ENCODE data around the gene NHSL2.

The NHSL2 gene

DNA sequence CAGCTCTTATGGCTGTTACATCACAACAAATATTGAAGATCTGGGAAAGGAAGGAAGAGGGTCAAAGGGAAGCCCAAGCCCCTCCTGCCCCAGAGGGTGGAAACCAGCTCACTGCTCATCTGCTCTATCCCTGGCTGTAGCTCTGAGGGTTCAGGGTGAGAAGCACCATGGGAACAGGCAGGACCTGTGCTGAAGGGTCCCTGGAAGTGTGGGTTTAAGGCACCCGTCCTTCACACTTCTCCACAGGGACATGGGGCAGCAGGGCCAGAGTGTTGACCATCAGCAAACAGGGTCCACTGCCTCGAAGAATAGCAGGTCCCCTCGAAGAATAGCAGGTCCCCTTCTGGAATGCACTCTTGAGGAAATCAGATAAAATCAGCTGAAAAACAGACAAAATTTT lies 216.7 kb downstream of the NHSL2 start:
- no peak for DNase-seq

- DNase-seq: no peak
These were observed 217.7 kb downstream of the NHSL2 start for GRCh38 chrX:72128183-72128834.

GRCh38 chrX:72128881-72129280 lies 218.2 kb downstream of the NHSL2 start:
- no peak for DNase-seq

- DNase-seq: no peak
These were observed 219.0 kb downstream of the NHSL2 start for GRCh38 chrX:72129661-72130060.

DNA sequence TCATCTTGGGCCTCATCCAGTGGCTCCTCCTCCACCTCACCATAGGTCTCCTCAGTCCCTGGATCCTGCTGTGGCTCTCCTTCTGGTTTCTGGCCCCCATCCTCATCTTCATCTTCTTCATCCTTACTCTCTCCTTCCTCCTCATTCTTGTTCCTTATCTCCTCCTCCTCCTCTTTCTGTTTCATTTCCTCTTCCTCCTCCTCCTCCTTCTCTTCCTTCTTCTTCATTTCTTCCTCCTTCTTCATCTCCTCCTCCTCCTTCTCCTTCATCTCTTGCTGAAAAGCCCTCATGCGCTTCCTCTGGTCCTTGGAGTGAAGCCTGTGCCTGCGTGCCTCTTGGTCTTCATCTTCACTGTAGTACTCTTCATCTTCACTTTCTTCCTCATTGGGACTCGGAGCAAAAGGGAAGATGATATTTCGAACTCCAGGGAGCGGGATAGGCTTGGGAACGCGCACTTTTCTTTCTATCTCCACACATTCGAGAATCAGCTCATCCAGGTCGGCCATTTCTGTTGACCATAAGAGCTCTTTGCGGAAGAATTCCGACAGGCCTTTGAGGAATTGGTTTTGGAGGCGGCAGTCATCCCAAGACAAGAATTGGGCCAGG lies 219.6 kb downstream of the NHSL2 start:
- DNase-seq: no peak

- DNase-seq: peak in 3 of 56 donors; percentile 8 to 28 (median 9)
These were observed 220.2 kb downstream of the NHSL2 start for GRCh38 chrX:72130762-72131250.

DNA sequence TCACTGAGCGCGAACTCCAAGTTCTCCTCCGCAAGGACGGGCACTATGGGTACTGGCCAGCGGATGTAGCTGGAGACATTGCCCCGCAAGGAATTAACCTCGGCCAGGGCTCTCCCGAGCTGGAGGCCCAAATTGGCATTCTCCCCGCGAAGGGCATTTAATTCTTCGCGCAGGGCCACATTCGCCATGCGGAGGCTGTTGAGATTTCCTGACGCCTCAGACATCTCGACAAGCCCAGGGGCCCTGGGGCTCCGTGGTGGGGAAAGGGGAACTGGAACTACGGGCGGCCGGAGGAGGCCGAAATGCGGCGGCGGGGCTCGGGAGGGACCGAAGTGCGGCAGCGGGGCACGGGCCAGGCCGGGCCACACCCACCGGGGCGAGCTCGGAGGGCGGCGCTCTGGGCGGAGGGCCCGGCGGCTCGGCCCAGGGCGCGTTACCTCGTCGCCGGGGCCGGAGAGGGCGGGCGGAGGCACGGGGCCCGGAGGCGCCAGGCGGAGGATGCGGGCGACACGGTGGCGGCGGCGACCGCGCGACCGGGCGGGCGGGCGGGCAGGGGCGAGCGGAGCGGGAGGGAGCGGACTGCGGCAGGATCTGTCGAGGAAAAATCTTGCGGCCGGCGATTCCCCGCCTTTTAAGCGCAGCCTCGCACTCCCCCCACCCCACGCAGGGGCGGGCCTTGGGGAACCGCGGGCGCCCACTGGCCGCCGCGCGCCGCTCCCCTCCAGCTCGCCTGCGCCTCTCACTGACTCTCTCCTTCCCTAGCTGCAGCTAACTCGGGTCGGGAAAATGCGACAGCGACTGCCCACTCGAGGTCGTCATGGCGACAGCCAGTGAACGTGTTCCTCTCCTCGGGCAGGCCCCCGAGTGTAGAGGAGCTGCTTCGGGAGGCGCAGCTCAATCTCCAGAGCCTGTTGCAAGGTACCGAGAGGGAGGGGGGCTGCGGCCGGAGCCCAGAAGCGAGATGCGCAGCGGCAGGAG lies 221.0 kb downstream of the NHSL2 start, which contains the start of gene RTL5:
Gene RTL5 (minus strand): TSS at position 599 of the 978 bp plus-strand sequence.
- DNase-seq: peak; percentile 18 to 94 (median 77)

GRCh38 chrX:72132456-72132855 lies 221.8 kb downstream of the NHSL2 start:
- DNase-seq: no peak

DNA sequence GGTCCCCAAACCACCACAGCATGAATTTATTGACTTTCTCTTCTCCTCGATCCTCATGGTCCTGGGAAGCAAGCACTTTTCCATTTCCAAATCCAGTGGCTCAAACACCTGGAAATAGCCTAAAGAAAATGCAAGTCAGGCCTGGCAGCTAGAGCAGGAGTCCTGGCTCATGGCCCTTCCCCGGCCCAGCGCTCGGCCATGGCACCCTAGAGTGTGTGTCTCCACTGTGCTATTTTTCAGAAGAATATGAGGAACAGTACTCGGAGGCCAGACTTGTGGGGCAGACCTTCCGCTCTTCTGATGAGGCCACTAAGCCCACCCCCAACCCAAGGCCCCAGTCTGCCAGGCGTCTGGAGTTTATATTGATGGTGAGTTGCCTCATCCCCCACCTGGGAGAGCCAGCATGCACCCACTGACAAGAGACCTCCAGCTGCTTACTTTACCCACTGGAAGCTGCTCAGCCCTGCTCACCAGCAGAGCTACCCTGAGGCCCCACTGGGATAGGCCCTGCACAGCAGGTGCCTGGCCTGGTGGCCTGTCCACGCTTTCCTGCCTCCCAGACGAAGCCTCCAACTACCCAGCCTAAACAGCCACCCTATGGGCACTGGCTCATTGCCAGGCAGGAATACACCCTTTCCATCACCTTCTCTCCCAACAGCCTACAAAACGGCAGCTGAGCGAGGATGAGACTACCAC lies 223.4 kb downstream of the NHSL2 start:
- no peak for DNase-seq

DNA sequence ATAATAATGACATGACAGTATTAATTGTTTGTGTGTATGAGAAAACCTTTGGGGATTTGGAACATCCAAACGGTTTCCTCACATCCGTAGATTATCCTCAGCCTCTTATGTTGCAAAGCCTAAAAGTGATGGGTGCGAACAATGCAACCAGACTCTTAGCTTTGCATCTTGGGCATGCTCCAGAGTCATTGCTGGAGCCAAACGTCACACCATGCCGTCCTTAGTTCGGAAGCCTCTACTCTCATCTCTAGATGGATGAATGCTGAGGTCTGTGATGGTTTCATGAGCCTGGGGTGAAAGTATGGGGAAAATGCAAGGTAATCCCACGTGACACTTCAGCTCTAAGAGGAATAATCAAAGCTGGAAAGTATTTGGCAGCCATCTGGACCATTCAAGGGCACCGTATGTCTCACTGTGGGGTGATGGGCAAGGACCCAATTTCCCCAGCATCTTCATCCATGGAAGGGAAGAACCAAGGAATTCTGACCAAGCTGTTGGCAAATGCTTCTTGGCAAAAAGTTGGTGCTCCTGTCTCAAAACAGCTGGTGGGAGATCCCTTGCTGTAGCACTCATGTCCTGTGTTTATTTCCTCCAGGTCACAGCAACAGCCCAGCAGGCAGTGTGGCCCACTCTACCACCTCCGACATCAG lies 227.3 kb downstream of the NHSL2 start:
- no peak for DNase-seq

DNA sequence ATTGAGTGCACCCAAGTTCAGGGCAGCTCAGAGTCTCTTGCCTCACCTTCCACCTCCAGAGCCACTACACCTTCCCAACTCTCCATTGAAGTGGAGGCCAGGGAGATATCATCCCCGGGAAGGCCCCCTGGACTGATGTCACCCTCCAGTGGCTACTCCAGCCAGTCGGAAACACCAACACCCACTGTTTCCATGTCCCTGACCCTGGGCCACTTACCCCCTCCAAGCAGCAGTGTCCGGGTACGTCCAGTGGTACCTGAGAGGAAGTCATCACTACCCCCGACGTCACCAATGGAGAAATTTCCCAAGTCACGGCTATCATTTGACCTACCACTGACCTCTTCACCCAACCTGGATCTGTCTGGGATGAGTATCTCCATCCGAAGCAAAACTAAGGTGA lies 228.9 kb downstream of the NHSL2 start:
- no peak for DNase-seq

DNA sequence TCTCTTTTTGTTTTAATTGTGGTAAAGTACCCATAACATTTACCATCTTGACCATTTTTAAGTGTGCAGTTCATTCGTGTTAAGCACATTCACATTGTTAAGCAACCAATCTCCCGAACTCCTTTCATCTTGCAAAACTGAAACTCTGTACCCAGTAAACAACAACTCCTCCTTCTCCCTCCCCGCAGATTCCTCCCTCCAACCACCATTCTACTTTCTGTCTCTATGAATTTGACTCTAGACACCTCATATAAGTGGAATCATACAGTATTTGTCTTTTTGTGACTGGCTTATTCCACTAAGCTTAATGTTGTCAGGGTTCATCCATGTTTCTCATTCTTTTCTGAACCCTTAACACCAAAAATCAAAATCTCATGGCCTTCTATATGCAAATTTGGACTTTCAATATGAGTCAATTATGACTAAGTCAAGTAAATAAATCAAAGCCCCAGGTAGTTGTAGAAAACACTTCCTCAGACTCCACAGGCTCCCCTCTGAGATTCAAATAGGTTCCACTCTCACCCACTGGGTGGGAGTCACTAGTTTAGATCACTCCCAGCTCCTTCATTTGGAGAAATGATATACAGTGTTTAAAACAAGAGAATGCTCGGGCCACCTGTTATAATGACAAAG lies 230.8 kb downstream of the NHSL2 start:
- DNase-seq: no peak

DNA sequence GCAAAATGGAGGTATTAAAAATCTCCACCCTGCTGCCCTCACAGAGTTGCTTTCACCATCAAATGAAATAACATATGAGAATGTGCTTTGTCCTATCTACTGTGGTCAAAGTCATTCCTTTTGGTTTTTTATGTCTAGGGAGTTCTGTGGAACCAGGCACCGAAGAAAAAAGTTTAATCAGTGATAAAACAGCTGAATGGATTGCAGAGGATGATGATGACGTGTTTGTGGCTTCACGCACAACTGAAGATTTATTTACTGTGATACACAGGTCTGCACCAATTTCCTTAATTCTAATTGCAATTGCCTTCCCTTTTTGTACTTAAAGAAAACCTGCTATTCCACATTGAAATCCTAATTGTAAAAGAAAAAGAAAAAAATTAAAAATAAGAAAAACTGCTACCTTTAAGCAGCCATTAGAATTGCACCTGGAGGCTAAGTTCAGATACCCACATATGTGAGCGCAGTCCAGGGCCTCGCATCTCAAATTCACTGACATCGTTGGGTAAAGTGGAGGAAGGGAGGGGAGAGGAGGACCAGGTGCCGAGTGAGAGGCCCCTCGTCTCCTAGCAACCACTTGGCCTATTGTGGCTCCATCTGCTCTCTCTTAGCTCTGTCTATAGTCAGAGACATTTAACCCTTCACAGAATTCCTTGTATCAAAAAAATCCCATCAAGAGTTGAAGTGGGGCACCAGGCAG lies 231.6 kb downstream of the NHSL2 start:
- peak in 3 of 56 donors; percentile 1 to 28 (median 3) for DNase-seq

GRCh38 chrX:72142794-72143608 lies 232.4 kb downstream of the NHSL2 start:
- DNase-seq: no peak

- no peak for DNase-seq
These were observed 232.9 kb downstream of the NHSL2 start for GRCh38 chrX:72143609-72143907.

DNA sequence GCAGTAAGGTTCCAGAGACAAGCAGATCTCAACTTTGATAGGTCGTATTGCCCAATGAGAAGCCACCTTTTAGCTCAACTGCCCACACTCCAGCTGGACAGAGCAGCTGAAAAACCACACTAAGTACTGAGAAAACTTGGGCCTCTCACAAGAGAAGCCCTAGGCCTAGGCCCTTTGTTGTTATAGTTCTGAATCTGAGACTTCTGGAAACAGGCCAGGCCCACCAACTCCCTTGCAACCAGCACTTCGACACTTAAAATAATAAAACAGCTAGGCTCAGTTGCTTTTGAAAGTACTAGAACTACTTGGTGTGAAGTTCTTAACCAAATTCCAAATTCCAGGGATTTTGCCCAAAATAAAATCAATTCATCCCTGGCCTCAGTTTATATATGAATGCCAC lies 234.5 kb downstream of the NHSL2 start:
- no peak for DNase-seq

DNA sequence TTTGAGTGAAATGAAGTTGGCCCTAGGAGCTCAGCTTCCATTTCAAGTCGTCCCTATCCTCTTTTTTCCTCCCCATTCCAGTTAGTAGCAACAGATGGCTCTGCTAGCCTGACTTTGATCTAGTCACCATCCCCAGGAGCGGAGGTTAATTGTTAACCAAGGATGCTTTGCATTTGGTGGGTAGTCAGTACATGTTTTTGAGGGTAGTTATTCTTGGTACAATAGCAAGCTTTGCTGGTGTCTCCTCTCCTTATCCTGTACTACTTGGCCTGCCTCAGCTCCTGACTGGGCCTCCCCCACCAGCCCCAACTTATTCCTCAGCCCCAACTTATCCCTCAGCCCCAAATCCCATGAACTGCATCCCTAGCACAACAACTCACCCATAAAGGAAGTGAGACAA lies 235.9 kb downstream of the NHSL2 start:
- no peak for DNase-seq

- no peak for DNase-seq
These were observed 248.1 kb downstream of the NHSL2 start for GRCh38 chrX:72158773-72159172.

DNA sequence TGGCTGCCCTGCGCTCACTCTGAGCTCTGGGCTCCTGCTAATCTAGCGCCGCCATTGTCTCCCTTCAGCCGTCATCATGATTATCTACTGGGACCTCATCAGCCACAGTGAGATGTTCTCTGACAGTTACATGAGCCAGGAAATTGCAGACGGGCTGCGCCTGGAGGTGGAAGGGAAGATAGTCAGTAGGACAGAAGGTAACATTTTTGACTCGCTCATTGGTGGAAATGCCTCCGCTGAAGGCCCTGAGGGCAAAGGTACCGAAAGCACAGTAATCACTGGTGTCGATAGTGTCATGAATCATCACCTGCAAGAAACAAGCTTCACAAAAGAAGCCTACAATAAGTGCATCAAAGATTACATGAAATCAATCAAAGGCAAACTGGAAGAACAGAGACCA lies 249.1 kb downstream of the NHSL2 start:
- DNase-seq: no peak
